GM19395 (cell line): Measurements from ENCODE around the gene DNAJA3.

ENCODE experiments used
- ATAC-seq: cut with Tn5 transposase; IDR thresholded peaks from one replicate; pipeline ENCODE4 v1.9.1; 2021; ENCODE audit warnings: mild to moderate bottlenecking, moderate library complexity; ENCODE audit not compliant: unreplicated experiment

DNAJA3 gene

GRCh38 chr16:4428500-4428899, 2.8 kb downstream of the DNAJA3 start:
- ATAC-seq: no peak

GRCh38 chr16:4431023-4431422, 5.4 kb downstream of the DNAJA3 start:
- ATAC-seq: no peak

GRCh38 chr16:4433228-4433627, 7.6 kb downstream of the DNAJA3 start:
- no peak for ATAC-seq

- ATAC-seq: no peak
Measured at GRCh38 chr16:4433914-4434787, 8.5 kb downstream of the DNAJA3 start.

GRCh38 chr16:4435337-4436067, 9.8 kb downstream of the DNAJA3 start:
- no peak for ATAC-seq

- ATAC-seq: no peak
Measured at GRCh38 chr16:4437366-4437765, 11.7 kb downstream of the DNAJA3 start.

GRCh38 chr16:4442371-4442770, 16.7 kb downstream of the DNAJA3 start:
- ATAC-seq: no peak

- no peak for ATAC-seq
Measured at GRCh38 chr16:4443271-4443670, 17.6 kb downstream of the DNAJA3 start.

- ATAC-seq: no peak
Measured at GRCh38 chr16:4443986-4444385, 18.3 kb downstream of the DNAJA3 start.

- ATAC-seq: no peak
Measured at GRCh38 chr16:4450430-4450829, 24.8 kb downstream of the DNAJA3 start.

GRCh38 chr16:4450931-4451519, 25.4 kb downstream of the DNAJA3 start:
- ATAC-seq: no peak

GRCh38 chr16:4452674-4453073, 27.0 kb downstream of the DNAJA3 start:
- no peak for ATAC-seq

- ATAC-seq: no peak
Measured at GRCh38 chr16:4454623-4455022, 29.0 kb downstream of the DNAJA3 start.

- ATAC-seq: no peak
Measured at GRCh38 chr16:4455081-4455480, 29.4 kb downstream of the DNAJA3 start.

- no peak for ATAC-seq
Measured at GRCh38 chr16:4455951-4456350, 30.3 kb downstream of the DNAJA3 start.

- ATAC-seq: no peak
Measured at GRCh38 chr16:4460936-4461249, 35.2 kb downstream of the DNAJA3 start.

GRCh38 chr16:4461250-4462085, 35.8 kb downstream of the DNAJA3 start:
- no peak for ATAC-seq

GRCh38 chr16:4463522-4464163, 38.0 kb downstream of the DNAJA3 start:
- no peak for ATAC-seq

GRCh38 chr16:4465977-4466779, 40.5 kb downstream of the DNAJA3 start:
- ATAC-seq: no peak

- ATAC-seq: no peak
Measured at GRCh38 chr16:4467916-4468315, 42.2 kb downstream of the DNAJA3 start.
